ENCODE measurements around the gene MPRIP.

MPRIP gene

GRCh38 chr17:17172001-17172939 lies 130.0 kb downstream of the MPRIP start:
- peak; percentile 36 for DNase-seq

GRCh38 chr17:17172990-17173389 lies 130.7 kb downstream of the MPRIP start:
- DNase-seq = no peak

- no peak for DNase-seq
Observed at GRCh38 chr17:17173921-17174320, 131.7 kb downstream of the MPRIP start.

- DNase-seq = no peak
Observed at GRCh38 chr17:17175340-17175739, 133.1 kb downstream of the MPRIP start.

GRCh38 chr17:17175917-17176316 lies 133.7 kb downstream of the MPRIP start:
- peak; percentile 67 for DNase-seq

GRCh38 chr17:17176341-17176740 lies 134.1 kb downstream of the MPRIP start:
- peak; percentile 65 for DNase-seq

GRCh38 chr17:17177176-17177575 lies 134.9 kb downstream of the MPRIP start:
- peak; percentile 40 for DNase-seq

GRCh38 chr17:17179371-17179827 lies 137.1 kb downstream of the MPRIP start:
- DNase-seq = peak; percentile 53

GRCh38 chr17:17180141-17180603 lies 137.9 kb downstream of the MPRIP start:
- peak; percentile 59 for DNase-seq

DNA sequence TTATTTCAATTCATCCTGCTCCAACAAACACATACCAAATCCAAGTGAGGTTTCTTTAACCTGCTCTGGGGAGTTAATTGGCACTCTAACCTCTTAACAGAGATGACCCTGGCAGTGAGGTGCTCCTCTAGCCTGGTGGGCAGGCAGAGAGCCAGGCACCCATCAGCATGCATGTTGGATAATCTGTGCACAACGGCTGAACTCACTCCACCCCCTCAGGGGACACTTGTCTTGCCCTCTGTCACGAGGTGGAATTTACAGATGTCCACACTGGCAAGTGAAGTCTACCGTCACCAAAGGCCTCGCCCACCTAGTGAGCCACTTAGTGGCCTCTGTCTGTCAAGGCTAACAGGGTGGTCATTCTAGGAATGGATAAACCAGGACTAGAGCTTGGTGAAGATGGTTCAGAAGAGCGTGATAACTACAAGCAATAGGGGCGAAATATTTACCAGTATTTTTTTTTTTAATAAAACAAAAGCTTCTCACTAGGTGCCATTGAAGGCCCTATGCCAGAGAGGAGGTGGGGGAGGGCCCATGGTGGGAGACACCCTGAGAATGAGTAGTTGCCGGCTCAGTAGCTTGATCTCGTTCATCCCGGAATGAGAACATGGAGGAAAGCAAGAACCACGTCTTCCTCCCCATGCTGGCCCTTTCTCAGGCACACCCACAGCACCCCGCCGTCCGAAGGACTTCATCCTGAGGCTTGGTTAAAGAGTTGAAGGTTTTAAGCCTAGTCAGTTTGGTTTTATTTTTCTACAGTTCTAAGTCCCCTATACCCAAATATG lies 138.7 kb downstream of the MPRIP start:
- no peak for DNase-seq

GRCh38 chr17:17181666-17182597 lies 139.7 kb downstream of the MPRIP start:
- DNase-seq = peak; percentile 65

DNA sequence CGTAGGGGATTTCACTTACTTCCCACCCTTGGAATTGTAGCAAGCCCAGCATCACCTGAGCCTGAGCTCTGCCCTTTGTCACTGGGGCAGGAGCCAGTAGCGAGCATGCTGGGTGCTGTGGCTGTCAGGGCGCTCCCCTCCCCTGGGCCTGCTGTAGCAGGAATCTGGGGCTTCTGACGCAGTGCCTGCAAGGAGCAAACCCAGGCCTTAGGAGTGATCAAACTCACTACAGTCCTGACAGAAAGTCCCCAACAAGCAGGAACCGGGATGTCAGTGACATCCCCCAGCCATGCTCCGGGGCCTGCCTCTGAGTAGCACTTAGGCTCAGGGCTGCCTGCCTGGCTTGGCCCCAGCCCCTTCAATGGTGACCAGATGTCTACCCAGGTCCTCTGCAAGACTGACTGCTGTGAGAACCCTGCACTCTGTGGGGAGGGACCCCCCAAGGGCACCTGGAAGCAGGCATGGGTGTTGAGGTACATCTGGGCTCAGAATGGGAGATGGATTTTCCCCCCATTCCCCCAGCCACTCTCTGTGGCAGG lies 140.4 kb downstream of the MPRIP start:
- DNase-seq = peak; percentile 62

- DNase-seq = no peak
Observed at GRCh38 chr17:17183744-17184143, 141.5 kb downstream of the MPRIP start.

- peak; percentile 51 for DNase-seq
Observed at GRCh38 chr17:17184985-17185757, 142.9 kb downstream of the MPRIP start.

DNA sequence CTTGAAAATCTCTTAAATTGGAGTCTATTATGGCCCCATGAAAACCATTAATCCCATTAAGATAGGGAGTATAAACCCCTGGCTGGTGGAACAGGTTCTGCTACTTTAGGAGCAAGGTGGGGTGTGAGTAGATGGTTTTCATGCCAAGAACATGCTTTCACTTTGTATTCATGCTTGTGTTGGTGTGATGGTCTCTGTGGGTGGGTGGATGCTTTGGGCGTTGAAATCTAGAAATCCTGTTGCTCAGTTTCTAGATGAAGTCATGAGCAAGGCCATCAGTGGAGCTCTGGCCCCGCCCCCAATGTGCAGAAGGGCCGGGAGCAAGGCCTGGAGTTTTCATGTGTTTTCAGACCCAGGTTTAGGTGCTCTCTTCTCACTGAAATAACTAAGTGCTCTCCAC lies 143.8 kb downstream of the MPRIP start:
- DNase-seq = peak; percentile 56

DNA sequence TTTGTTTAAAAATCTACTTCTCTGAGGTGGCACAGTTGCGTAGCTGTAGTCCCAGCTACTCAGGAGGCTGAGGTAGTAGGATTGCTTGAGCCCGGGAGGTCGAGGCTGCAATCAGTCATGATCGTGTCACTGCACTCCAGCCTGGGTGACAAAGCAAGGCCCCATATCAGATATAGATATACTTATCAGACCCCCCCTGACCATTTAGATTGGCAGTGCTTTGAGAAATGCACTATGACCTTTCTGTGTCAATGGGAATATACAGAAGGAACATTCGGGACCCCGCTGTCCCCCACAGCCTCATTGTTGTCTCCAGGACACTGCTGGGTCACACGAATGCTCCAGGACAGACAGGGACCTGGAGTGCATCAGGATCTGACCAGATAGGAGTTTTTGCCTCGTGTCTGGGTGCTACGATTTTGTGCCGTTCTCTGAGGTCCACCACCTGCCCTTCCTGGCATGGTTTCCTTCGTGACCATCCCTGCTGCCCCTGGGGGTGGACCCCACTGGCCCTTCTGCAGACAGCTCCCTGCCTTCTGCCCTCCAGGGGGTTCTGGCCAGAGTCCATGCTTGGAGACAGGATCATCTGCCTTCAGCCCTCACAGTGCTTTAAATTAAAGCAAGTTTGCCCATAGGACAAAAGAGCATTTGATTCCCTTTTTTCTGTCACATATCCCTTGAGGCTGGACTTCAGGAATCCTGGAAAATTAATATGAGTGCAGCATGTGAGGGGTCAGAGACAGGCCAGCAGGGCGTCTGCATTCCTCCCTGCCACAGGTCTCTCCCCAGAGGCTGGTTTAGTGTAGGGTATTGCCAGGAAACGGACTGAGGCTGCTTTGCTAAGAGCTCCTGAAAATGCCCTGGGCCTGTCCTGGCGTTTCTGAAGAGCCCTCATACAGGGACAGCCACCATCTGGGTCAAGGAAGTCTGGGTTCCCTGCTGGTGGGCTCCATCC lies 144.6 kb downstream of the MPRIP start:
- no peak for DNase-seq

GRCh38 chr17:17188586-17188985 lies 146.3 kb downstream of the MPRIP start:
- no peak for DNase-seq

DNA sequence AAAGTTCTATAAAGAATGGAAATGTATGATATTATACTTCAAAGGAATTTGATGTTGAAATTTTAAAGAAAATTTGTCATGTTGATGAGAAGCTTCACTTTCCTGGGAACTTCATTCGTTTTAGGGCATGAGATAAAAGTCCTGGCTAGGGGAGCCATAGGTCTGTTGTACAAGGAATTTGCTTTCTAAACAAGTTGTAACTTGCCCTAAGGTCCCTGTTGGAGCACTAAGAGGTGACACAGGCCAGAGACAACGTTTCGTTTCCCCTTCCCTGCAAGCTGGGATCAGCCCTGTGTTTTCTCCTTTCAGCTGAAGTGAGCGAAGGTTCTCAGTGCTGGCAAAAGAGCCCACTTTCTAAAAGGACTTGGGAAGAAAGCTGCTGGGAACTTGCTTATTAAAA lies 147.3 kb downstream of the MPRIP start:
- no peak for DNase-seq

GRCh38 chr17:17190188-17190587 lies 147.9 kb downstream of the MPRIP start:
- DNase-seq = no peak

GRCh38 chr17:17191346-17191792 lies 149.1 kb downstream of the MPRIP start:
- DNase-seq = no peak
